Sigmoid colon (tissue), 7 donors: ENCODE measurements around the gene GCLC. TPM values are rescaled to one million over a fixed set of nuclear protein-coding genes. Genes with fewer than 3 reads are reported as not detected.
A peak's percentile ranks its signal among the peaks of the same experiment; 100 is the strongest.

Experiments
- DNase-seq: peaks from one replicate; pipeline ENCODE4 v3.0.0-alpha.2; 2019
- H3K27ac ChIP-seq, 4 donors: fragments of 200-600 bp; sonication (generic); one replicate each; pipeline ENCODE4 v1.5.1; 2016 to 2019; ENCODE audit warnings: mild to moderate bottlenecking in 1 of 4
- H3K27me3 ChIP-seq, 3 donors: fragments of 200-600 bp; sonication (generic); one replicate each; pipeline ENCODE4 v1.5.1; 2019; ENCODE audit warnings: mild to moderate bottlenecking in 1 of 3
- H3K36me3 ChIP-seq, 4 donors: fragments of 200-600 bp; sonication (generic); one replicate each; pipeline ENCODE4 v1.5.1; 2016 to 2019
- H3K4me1 ChIP-seq, 4 donors: fragments of 200-600 bp; sonication (generic); one replicate each; pipeline ENCODE4 v1.5.1; 2017 to 2019
- H3K4me3 ChIP-seq, 4 donors: fragments of 200-600 bp; sonication (generic); one replicate each; pipeline ENCODE4 v1.5.1; 2017 to 2019; ENCODE audit warnings: mild to moderate bottlenecking in 2 of 4, moderate library complexity in 1 of 4
- H3K9me3 ChIP-seq, 4 donors: fragments of 200-600 bp in 3 of 4; sonication (generic) in 3 of 4; one replicate each; pipeline versions ENCODE4 v1.5.1 to v1.6.1; 2013 to 2019
- CTCF ChIP-seq, 4 experiments: fragments of 450-650 bp in 3 of 4; fragments of 200-600 bp in 1 of 4; IDR thresholded peaks; one replicate each; pipeline ENCODE4 v1.5.1; 2016 to 2019; ENCODE audit warnings: antibody characterized with exemption in 4 of 4, mild to moderate bottlenecking in 3 of 4, moderate library complexity in 2 of 4
- EP300 ChIP-seq, 4 donors: sonication (generic); formaldehyde crosslinking; IDR thresholded peaks; one replicate each; pipeline ENCODE4 v1.6.1; 2017; ENCODE audit warnings: antibody characterized with exemption in 4 of 4
- POLR2A ChIP-seq, 2 donors: fragments of 450-650 bp; IDR thresholded peaks; one replicate each; pipeline ENCODE4 v1.6.1; 2016; ENCODE audit warnings: antibody characterized with exemption in 2 of 2, mild to moderate bottlenecking in 2 of 2, moderate library complexity in 2 of 2
- POLR2AphosphoS5 ChIP-seq, 4 donors: sonication (generic); formaldehyde crosslinking; IDR thresholded peaks; one replicate each; pipeline ENCODE4 v1.6.1; 2017; ENCODE audit warnings: antibody characterized with exemption in 4 of 4
- WGBS, 2 donors: extraction: QIAGEN DNeasy Blood & Tissue Kit; methylation state at CpG; one replicate each; pipeline ENCODE4 v1.1.7; 2013; 5-methylcytosine and 5-hydroxymethylcytosine counted together
- intact Hi-C: fragments of 100-400 bp; cut with DNase I; formaldehyde crosslinking; loops from one replicate; pipeline ENCODE4 v1.15.1; 2023
- polyA plus RNA-seq, 3 donors: library from polyadenylated mRNA; stranded (reverse); fragments of 200-250 nt; gene quantifications; one replicate each; pipeline ENCODE4 v1.2.3, GENCODE V29; 2013
- total RNA-seq, 4 donors: library from RNA; depleted of rRNA; stranded (reverse); fragments of >200 nt; gene quantifications; one replicate each; pipeline ENCODE4 v1.1.0, GENCODE V29; 2016
- donor health status: healthy with polysubstance abuse.
- donor health status: Bipolar disorder and iron deficiency.
- donor health status: healthy.

The GCLC gene
- total and polyA plus RNA-seq, 7 donors, result 16.2 to 60.3 (median 53.7) TPM

GRCh38 chr6:53513519-53513966 lies 31.4 kb downstream of the GCLC start:
- no peak for DNase-seq
- intact Hi-C loops, result no loop called here
- H3K9me3 ChIP-seq, result no peaks in the 10 kb centered on the region
- H3K4me1 ChIP-seq, result peaks cover 0 to 48% (median 21%) of the 10 kb centered on the region in 4 donors
- no peak overlapping the region for H3K4me3 ChIP-seq
- H3K27me3 ChIP-seq, result no peaks in the 10 kb centered on the region
- H3K27ac ChIP-seq, result peak overlapping the region; percentile 28 to 62 (median 55)
- TF ChIP-seq EP300 (IDR thresholded peaks at IDR 0.05) (no peak), POLR2AphosphoS5 (IDR thresholded peaks at IDR 0.05) (peak in 1 of 4 donors; percentile 18)
- H3K36me3 ChIP-seq, result peaks cover 0 to 38% (median 8%) of the 10 kb centered on the region in 4 donors
- 21 to 62% methylated on average over 2 of the region's 2 CpGs for WGBS, 2 donors

- Histone ChIP-seq H3K9me3 (no peaks in the 10 kb centered on the region), H3K27ac (peak overlapping the region; percentile 28 to 62 (median 55)), H3K27me3 (no peaks in the 10 kb centered on the region), H3K4me3 (no peak overlapping the region), H3K36me3 (peaks cover 0 to 43% (median 9%) of the 10 kb centered on the region in 4 donors), H3K4me1 (peaks cover 0 to 46% (median 21%) of the 10 kb centered on the region in 4 donors)
- TF ChIP-seq POLR2A (IDR thresholded peaks at IDR 0.05) (no peak), EP300 (IDR thresholded peaks at IDR 0.05) (no peak), CTCF (IDR thresholded peaks at IDR 0.05) (no peak), POLR2AphosphoS5 (IDR thresholded peaks at IDR 0.05) (no peak)
- WGBS, 2 donors, result 53 to 74% methylated on average over 4 of the region's 4 CpGs
- intact Hi-C loops, result no loop called here
- no peak for DNase-seq
Observed at GRCh38 chr6:53513056-53513455, 31.8 kb downstream of the GCLC start.

GRCh38 chr6:53512626-53513025 lies 32.3 kb downstream of the GCLC start:
- H3K36me3 ChIP-seq, result peaks cover 0 to 44% (median 9%) of the 10 kb centered on the region in 4 donors
- peak overlapping the region in 3 of 4 donors; percentile 50 to 62 (median 60) for H3K27ac ChIP-seq
- H3K9me3 ChIP-seq, result no peaks in the 10 kb centered on the region
- no peak overlapping the region for H3K4me3 ChIP-seq
- no peak for DNase-seq
- H3K27me3 ChIP-seq, result no peaks in the 10 kb centered on the region
- intact Hi-C loops, result no loop called here
- TF ChIP-seq CTCF (IDR thresholded peaks at IDR 0.05), result no peak
- 21 to 48% methylated on average over 4 of the region's 4 CpGs for WGBS, 2 donors
- peaks cover 0 to 42% (median 18%) of the 10 kb centered on the region in 4 donors for H3K4me1 ChIP-seq

- TF ChIP-seq EP300 (IDR thresholded peaks at IDR 0.05), result no peak
- DNase-seq, result no peak
- Histone ChIP-seq H3K4me1 (peaks cover 0 to 38% (median 15%) of the 10 kb centered on the region in 4 donors), H3K9me3 (no peaks in the 10 kb centered on the region), H3K27me3 (no peaks in the 10 kb centered on the region), H3K36me3 (peaks cover 3 to 53% (median 22%) of the 10 kb centered on the region in 4 donors), H3K4me3 (no peak overlapping the region), H3K27ac (no peak overlapping the region)
- intact Hi-C loops, result no loop called here
- 97 to 98% methylated on average over 3 of the region's 3 CpGs for WGBS, 2 donors
Observed at GRCh38 chr6:53510746-53511145, 34.2 kb downstream of the GCLC start.

GRCh38 chr6:53506872-53507271 lies 38.0 kb downstream of the GCLC start:
- WGBS, 2 donors, result 87 to 89% methylated on average over 5 of the region's 5 CpGs
- Histone ChIP-seq H3K4me1 (peaks cover 0 to under 1% (median 0%) of the 10 kb centered on the region in 4 donors), H3K4me3 (no peak overlapping the region), H3K9me3 (no peaks in the 10 kb centered on the region), H3K27me3 (no peaks in the 10 kb centered on the region), H3K27ac (no peak overlapping the region), H3K36me3 (peaks cover 15 to 87% (median 44%) of the 10 kb centered on the region in 4 donors)
- intact Hi-C loops, result no loop called here
- TF ChIP-seq POLR2A (IDR thresholded peaks at IDR 0.05) (no peak), CTCF (IDR thresholded peaks at IDR 0.05) (no peak), EP300 (IDR thresholded peaks at IDR 0.05) (no peak), POLR2AphosphoS5 (IDR thresholded peaks at IDR 0.05) (no peak)
- no peak for DNase-seq

GRCh38 chr6:53504512-53504911 lies 40.4 kb downstream of the GCLC start:
- Histone ChIP-seq H3K4me3 (no peak overlapping the region), H3K27ac (no peak overlapping the region), H3K36me3 (peaks cover 15 to 94% (median 41%) of the 10 kb centered on the region in 4 donors), H3K27me3 (no peaks in the 10 kb centered on the region), H3K9me3 (no peaks in the 10 kb centered on the region), H3K4me1 (no peaks in the 10 kb centered on the region)
- WGBS, 2 donors, result 92 to 94% methylated on average over 3 of the region's 3 CpGs
- intact Hi-C loops, result no loop called here
- DNase-seq, result no peak
- TF ChIP-seq POLR2AphosphoS5 (IDR thresholded peaks at IDR 0.05) (no peak), EP300 (IDR thresholded peaks at IDR 0.05) (no peak), POLR2A (IDR thresholded peaks at IDR 0.05) (no peak), CTCF (IDR thresholded peaks at IDR 0.05) (no peak)
